Skin epidermis (tissue), 12 donors: ENCODE results near the gene TAF5L.

Source experiments
- H3K27ac ChIP-seq, 21 experiments: fragments of 200-600 bp; sonication (generic) in 11 of 21; one replicate each; pipeline ENCODE4 v1.5.0; 2020; ENCODE audit warnings: mild to moderate bottlenecking in 3 of 21, inconsistent platforms in 2 of 21, moderate library complexity in 2 of 21
- H3K4me3 ChIP-seq, 7 experiments: fragments of 200-600 bp; sonication (generic) in 2 of 7; one replicate each; pipeline ENCODE4 v1.5.0; 2020; ENCODE audit warnings: inconsistent platforms in 2 of 7, mild to moderate bottlenecking in 2 of 7, moderate library complexity in 1 of 7

The TAF5L gene

GRCh38 chr1:229625915-229626831 lies at the start of gene TAF5L, which contains the start of gene URB2:
TSS of gene TAF5L (minus strand) at chr1:229626122. CDS start at chr1:229614482, 11,640 bp downstream.
TSS of gene URB2 (plus strand) at chr1:229626247. CDS start at chr1:229627634, 1,387 bp downstream.
- H3K4me3 ChIP-seq = peak within 1 kb of the TSS; percentile 71 to 99 (median 97)
- H3K27ac ChIP-seq = peak within 1 kb of the TSS; percentile 74 to 94 (median 89)

DNA sequence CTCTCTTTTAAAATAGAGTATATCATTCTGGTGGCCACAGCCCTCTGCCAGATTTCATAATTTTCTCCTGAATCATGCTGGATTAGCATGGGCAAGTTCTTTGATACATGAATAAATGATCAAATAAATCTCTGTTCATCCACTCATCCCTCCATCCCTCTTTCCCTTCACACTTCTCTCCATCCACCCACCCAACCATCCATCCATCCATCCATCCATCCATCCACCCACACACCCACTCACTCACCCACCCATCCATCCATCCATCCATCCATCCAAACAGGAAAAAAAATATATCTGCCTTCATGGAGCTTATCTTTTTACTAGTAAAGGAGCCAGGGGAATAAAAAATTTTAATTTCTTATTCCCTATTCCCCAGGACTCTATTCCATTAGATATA lies 49.5 kb upstream of the TAF5L start:
- H3K4me3 ChIP-seq = no peak overlapping the region
- no peak overlapping the region for H3K27ac ChIP-seq

GRCh38 chr1:229674042-229674441 lies 48.1 kb upstream of the TAF5L start:
- H3K4me3 ChIP-seq = no peak overlapping the region
- no peak overlapping the region for H3K27ac ChIP-seq

DNA sequence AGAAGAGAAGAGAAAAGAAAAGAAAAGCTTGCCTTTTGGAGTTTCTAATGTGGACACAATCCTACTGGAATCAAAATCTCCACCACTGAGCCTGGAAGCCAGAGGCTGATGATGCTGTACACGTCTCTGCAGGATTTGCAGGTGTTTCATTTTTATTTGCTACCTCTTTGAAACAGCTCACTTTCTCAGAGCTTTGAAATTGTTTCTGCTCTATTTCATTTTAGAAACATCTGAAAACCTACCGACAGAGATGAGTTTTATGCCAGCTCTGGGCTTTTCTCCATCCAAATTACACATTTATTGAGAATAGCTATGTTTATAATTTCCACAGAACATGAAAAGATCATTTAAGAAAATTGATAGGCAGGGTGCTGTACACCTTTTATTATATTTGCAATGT lies 46.3 kb upstream of the TAF5L start:
- Histone ChIP-seq H3K27ac (no peak overlapping the region), H3K4me3 (no peak overlapping the region)

GRCh38 chr1:229671310-229671709 lies 45.4 kb upstream of the TAF5L start:
- H3K27ac ChIP-seq = no peak overlapping the region

DNA sequence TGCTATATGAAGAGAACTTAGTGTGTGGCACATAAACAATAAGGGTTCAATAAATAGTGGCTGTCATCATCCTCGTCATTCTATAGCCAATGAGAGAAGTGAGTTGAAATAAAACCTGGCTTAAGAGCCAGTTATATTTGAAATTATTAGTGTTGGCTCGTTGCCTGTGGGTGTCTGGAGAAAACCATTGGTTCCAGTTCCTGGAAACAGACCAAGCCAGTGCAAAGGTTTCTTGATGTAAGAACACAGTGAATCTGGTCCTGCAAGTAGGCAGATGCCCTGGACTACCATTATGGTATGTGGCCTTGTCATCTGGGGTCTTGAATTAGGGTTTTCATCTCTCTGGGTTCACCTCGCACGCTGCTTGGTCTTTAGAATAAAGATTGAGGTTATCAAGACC lies 43.4 kb upstream of the TAF5L start:
- no peak overlapping the region for H3K27ac ChIP-seq
- no peak overlapping the region for H3K4me3 ChIP-seq

More at GRCh38 chr1:229671310-229671709, 45.4 kb upstream of the TAF5L start:
- no peak overlapping the region for H3K4me3 ChIP-seq

GRCh38 chr1:229666585-229666984 lies 40.7 kb upstream of the TAF5L start:
- Histone ChIP-seq H3K27ac (no peak overlapping the region), H3K4me3 (no peak overlapping the region)

DNA sequence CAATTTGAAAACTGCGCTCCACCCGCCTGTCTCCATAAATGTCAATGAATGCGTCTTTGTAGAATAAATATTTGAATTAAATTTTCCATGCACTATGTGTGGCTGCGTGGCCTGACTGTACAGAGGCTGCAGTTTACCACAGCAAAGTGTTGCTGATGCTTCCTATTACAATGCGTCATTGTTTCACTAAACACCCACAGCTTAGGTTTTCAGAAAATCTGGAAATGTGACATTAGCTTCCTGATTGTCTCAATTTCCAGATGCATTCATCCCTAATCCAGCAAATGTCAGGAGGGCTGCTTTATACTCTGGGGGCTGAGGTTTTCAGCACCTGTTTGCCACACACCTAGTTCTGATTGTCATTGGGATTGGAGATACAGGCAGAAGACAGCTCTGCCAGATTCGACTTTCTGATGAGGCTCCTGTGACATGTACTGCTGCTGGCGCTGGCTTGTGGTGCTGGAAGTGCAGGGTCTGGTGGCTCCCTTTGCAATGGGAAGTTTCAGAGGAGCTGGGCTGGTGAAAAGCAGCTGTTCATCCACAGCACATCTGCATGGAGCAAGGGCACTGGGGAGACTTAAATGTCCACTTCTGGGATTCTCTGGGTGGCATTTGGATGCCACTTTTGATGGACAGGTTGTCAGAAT lies 40.1 kb upstream of the TAF5L start:
- no peak overlapping the region for H3K27ac ChIP-seq
- no peak overlapping the region for H3K4me3 ChIP-seq

- H3K27ac ChIP-seq = no peak overlapping the region
- H3K4me3 ChIP-seq = no peak overlapping the region
Measured at GRCh38 chr1:229664133-229664689, 38.3 kb upstream of the TAF5L start.

GRCh38 chr1:229661897-229662296 lies 36.0 kb upstream of the TAF5L start:
- Histone ChIP-seq H3K4me3 (no peak overlapping the region), H3K27ac (no peak overlapping the region)

DNA sequence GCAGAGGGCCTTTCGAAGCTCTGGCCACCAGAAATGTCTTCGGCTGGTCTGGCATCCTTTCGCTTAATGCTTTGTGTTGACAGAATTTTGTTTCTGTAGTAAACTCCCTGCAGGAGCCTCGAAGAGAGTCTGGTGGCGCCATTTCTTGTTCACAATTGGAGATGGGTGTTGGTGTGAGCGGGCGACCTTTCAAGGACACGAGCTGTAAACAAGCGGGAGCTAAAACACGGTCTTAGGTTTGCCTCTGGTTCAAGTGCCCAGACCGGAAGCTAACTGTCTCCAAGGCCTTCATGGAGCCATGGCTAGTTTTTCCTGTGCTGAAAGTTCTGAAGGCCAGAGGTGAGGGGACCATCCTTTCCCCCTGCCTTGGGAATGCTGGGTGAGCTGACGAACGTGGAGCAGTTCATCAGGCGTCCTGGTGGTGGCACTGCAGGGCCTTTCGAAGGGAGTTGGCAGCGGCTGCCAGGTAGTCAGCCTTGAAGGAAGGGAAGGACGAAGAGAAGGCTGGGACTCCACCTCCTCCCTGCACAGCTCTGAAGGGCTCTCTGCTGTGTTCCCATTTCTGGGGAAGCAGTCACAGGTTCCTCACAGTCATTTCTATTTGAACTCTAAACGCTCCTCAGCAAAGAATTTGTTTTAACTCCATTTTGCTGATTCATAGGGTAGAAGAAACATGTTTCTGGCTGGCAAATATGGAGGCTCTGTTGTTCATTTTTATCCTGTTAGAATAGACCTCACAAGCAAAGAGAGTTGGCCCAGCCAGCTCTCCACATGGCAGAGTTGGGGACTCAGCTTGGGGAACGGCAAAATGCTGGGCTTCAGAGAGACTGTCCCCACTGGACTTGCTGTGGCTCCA lies 35.3 kb upstream of the TAF5L start:
- no peak overlapping the region for H3K27ac ChIP-seq
- H3K4me3 ChIP-seq = no peak overlapping the region

- Histone ChIP-seq H3K4me3 (no peak overlapping the region), H3K27ac (no peak overlapping the region)
Measured at GRCh38 chr1:229657993-229658755, 32.3 kb upstream of the TAF5L start.

DNA sequence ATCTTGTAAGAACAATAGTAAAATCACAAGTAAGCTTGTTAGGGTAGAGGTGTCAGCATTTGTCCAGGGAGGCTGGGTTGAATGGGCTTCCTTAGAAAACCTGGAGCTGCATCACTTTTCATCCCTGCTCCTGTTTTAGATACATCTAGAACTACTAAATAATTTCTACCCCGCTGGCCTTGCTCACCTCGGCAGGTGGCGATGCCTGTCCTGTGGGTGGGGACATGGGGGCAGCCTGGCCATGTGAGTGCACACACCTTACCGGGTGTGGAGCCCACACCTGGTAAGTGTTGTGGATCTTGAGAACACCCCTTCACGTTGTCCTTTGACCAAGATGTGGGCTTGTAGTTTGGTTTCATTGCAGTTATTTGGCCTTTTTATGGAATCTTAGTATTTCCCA lies 29.9 kb upstream of the TAF5L start:
- Histone ChIP-seq H3K4me3 (no peak overlapping the region), H3K27ac (no peak overlapping the region)

GRCh38 chr1:229653420-229653819 lies 27.5 kb upstream of the TAF5L start:
- H3K27ac ChIP-seq = no peak overlapping the region
- no peak overlapping the region for H3K4me3 ChIP-seq

- H3K27ac ChIP-seq = no peak overlapping the region
- no peak overlapping the region for H3K4me3 ChIP-seq
Measured at GRCh38 chr1:229651546-229651945, 25.6 kb upstream of the TAF5L start.

DNA sequence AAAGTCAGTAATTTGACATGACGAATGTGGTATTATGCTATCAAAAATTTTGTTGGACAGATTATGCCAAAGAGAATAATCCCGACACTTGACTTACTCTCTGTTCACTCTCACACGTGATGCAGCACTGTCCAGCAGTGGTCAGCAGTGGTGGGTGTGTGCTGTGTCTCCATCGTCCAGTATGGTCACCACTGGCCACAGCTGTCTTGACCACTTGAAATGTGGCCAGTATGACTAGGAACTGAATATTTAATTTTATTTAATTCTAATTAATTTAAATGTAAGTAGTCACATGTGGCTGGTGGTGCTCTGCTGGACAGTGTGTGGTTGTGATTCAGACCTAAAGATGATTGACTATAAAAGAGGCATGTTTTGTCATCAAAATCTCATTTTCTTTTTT lies 24.1 kb upstream of the TAF5L start:
- Histone ChIP-seq H3K4me3 (no peak overlapping the region), H3K27ac (no peak overlapping the region)

- H3K4me3 ChIP-seq = no peak overlapping the region
- no peak overlapping the region for H3K27ac ChIP-seq
Measured at GRCh38 chr1:229648406-229648805, 22.5 kb upstream of the TAF5L start.

GRCh38 chr1:229645324-229645993 lies 19.5 kb upstream of the TAF5L start:
- no peak overlapping the region for H3K27ac ChIP-seq
- H3K4me3 ChIP-seq = no peak overlapping the region
